Uterus (tissue), 2 donors: ENCODE results near the gene LYPD4.

Experiments used
- POLR2A ChIP-seq, 2 donors: fragments of 450-650 bp; IDR thresholded peaks; one replicate each; pipeline ENCODE4 v1.6.1; 2016; ENCODE audit warnings: antibody characterized with exemption in 2 of 2, mild to moderate bottlenecking in 1 of 2, moderate library complexity in 1 of 2
- TF ChIP-seq, protein P1 (sequence below), 4 experiments: fragments of 200-600 bp in 2 of 4; fragments of 450-650 bp in 2 of 4; sonication (generic) in 2 of 4; IDR thresholded peaks; one replicate each; pipeline ENCODE4 v1.5.1; 2016 to 2019; ENCODE audit warnings: antibody characterized with exemption in 4 of 4, mild to moderate bottlenecking in 2 of 4, moderate library complexity in 1 of 4

DNA sequence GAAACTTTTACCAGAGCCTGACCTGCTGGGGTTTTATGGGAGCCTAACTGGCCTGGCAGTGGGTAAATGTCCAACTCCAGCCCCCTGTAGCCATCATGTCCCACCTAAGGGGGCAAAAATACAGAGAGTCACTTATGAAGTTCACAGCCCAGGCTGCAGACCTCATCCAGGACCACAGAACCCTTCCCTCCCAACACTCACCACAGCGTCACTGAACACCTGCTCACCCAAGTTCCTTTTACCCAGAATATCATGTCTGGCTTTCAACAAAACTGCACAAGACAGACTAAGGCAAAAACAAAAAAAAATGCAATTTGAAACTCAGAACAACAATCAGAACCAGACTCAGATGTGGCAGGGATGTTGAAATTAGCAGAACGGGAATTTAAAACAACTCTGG lies 41.7 kb downstream of the LYPD4 start:
- TF ChIP-seq, protein P1, sequence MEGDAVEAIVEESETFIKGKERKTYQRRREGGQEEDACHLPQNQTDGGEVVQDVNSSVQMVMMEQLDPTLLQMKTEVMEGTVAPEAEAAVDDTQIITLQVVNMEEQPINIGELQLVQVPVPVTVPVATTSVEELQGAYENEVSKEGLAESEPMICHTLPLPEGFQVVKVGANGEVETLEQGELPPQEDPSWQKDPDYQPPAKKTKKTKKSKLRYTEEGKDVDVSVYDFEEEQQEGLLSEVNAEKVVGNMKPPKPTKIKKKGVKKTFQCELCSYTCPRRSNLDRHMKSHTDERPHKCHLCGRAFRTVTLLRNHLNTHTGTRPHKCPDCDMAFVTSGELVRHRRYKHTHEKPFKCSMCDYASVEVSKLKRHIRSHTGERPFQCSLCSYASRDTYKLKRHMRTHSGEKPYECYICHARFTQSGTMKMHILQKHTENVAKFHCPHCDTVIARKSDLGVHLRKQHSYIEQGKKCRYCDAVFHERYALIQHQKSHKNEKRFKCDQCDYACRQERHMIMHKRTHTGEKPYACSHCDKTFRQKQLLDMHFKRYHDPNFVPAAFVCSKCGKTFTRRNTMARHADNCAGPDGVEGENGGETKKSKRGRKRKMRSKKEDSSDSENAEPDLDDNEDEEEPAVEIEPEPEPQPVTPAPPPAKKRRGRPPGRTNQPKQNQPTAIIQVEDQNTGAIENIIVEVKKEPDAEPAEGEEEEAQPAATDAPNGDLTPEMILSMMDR (IDR thresholded peaks at IDR 0.05): no peak
- TF ChIP-seq POLR2A (IDR thresholded peaks at IDR 0.05): no peak
